WTC11 (cell line): ENCODE measurements around the gene RECQL5. TPM values are rescaled to one million over a fixed set of nuclear protein-coding genes. Genes with fewer than 3 reads are reported as not detected.
A peak's percentile ranks its signal among the peaks of the same experiment; 100 is the strongest.

ENCODE experiments used
- ATAC-seq: fragments of 200-7000 bp; cut with Tn5 transposase; 2 replicates; pipeline ENCODE4 v1.10.0; 2021; ENCODE audit warnings: mild to moderate bottlenecking, moderate library complexity
- CTCF ChIA-PET: fragments of 300-600 bp; sonication (Branson Sonifier 250); formaldehyde crosslinking; loops from one replicate; lab custom pipeline; 2021; ENCODE audit warnings: antibody characterized with exemption; lab: Charles Lee
- POLR2A ChIA-PET: fragments of 350-600 bp; sonication (Branson Sonifier 250); formaldehyde crosslinking; loops from one replicate; lab custom pipeline; 2021; ENCODE audit warnings: antibody characterized with exemption; lab: Charles Lee
- DNase-seq: peaks from one replicate; pipeline ENCODE4 v3.0.0; 2021; ENCODE audit warnings: low spot score
- H3K27ac Mint-ChIP-seq: 2 replicates; pipeline ENCODE4 v1.8.0; 2021; ENCODE audit warnings: mixed read lengths
- H3K27me3 Mint-ChIP-seq: 2 replicates; pipeline ENCODE4 v1.8.0; 2021; ENCODE audit warnings: low read depth, mild to moderate bottlenecking, moderate library complexity, mixed read lengths
- H3K36me3 Mint-ChIP-seq: 2 replicates; pipeline ENCODE4 v1.8.0; 2021; ENCODE audit warnings: mixed read lengths
- H3K4me1 Mint-ChIP-seq: 2 replicates; pipeline ENCODE4 v1.8.0; 2022; ENCODE audit warnings: mixed read lengths
- H3K4me3 Mint-ChIP-seq: 2 replicates; pipeline ENCODE4 v1.8.0; 2021; ENCODE audit warnings: mild to moderate bottlenecking, moderate library complexity, mixed read lengths
- H3K9me3 Mint-ChIP-seq: 2 replicates; pipeline ENCODE4 v1.8.0; 2021; ENCODE audit warnings: mixed read lengths
- CBFB ChIP-seq: sonication (generic); formaldehyde crosslinking; IDR thresholded peaks from 2 replicates; pipeline ENCODE4 v1.8.1; 2022; ENCODE audit warnings: mild to moderate bottlenecking, low read depth, missing genetic modification reagents
- ESRRA ChIP-seq: sonication (generic); formaldehyde crosslinking; IDR thresholded peaks from 2 replicates; pipeline ENCODE4 v1.8.1; 2022; ENCODE audit warnings: mild to moderate bottlenecking, missing genetic modification reagents, borderline replicate concordance
- HMGA2 ChIP-seq: fragments of 250-450 bp; sonication (Bioruptor Pico); IDR thresholded peaks from 2 replicates; pipeline ENCODE4 v1.4.0; 2021; ENCODE audit warnings: mild to moderate bottlenecking, moderate library complexity
- NR3C1 ChIP-seq: sonication (generic); formaldehyde crosslinking; conservative IDR thresholded peaks from 2 replicates; pipeline ENCODE4 v1.8.1; 2023; ENCODE audit warnings: low read depth, mild to moderate bottlenecking, missing genetic modification reagents
- PRRX2 ChIP-seq: fragments of 250-450 bp; sonication (Bioruptor Pico); IDR thresholded peaks from 2 replicates; pipeline ENCODE4 v1.8.0; 2021; ENCODE audit warnings: mild to moderate bottlenecking
- TP53 ChIP-seq: sonication (generic); formaldehyde crosslinking; IDR thresholded peaks from 2 replicates; pipeline ENCODE4 v1.8.1; 2023; ENCODE audit warnings: mild to moderate bottlenecking, missing genetic modification reagents
- ZNF263 ChIP-seq: sonication (generic); formaldehyde crosslinking; IDR thresholded peaks from 2 replicates; pipeline ENCODE4 v1.8.1; 2022; ENCODE audit warnings: low read depth, mild to moderate bottlenecking, moderate library complexity, missing genetic modification reagents
- ZNF317 ChIP-seq: sonication (generic); formaldehyde crosslinking; IDR thresholded peaks from 2 replicates; pipeline ENCODE4 v1.8.1; 2023; ENCODE audit warnings: low read depth, mild to moderate bottlenecking, moderate library complexity, missing genetic modification reagents, borderline replicate concordance
- total RNA-seq: library from RNA; stranded (reverse); gene quantifications from 3 replicates; pipeline ENCODE4 v1.2.3, GENCODE V29; 2021
- TF ChIP-seq, protein P1 (sequence below): sonication (generic); formaldehyde crosslinking; IDR thresholded peaks from 2 replicates; pipeline ENCODE4 v1.8.1; 2023; ENCODE audit warnings: mild to moderate bottlenecking, missing genetic modification reagents, moderate library complexity
- TF ChIP-seq, protein P2 (sequence below): sonication (generic); formaldehyde crosslinking; IDR thresholded peaks from 2 replicates; pipeline ENCODE4 v1.8.1; 2023; ENCODE audit warnings: mild to moderate bottlenecking, missing genetic modification reagents
- TF ChIP-seq, protein P3 (sequence below): sonication (generic); formaldehyde crosslinking; conservative IDR thresholded peaks from 2 replicates; pipeline ENCODE4 v1.8.1; 2022; ENCODE audit warnings: mild to moderate bottlenecking, missing genetic modification reagents
- TF ChIP-seq, protein P4 (sequence below): sonication (generic); formaldehyde crosslinking; IDR thresholded peaks from 2 replicates; pipeline ENCODE4 v1.8.1; 2023; ENCODE audit warnings: mild to moderate bottlenecking, missing genetic modification reagents
- TF ChIP-seq, protein P5 (sequence below): sonication (generic); formaldehyde crosslinking; IDR thresholded peaks from 2 replicates; pipeline ENCODE4 v1.8.0; 2023; ENCODE audit warnings: missing genetic modification reagents, mild to moderate bottlenecking, borderline replicate concordance

RECQL5 gene
- total RNA-seq, 1 experiment from 2014 or later = 51.0 TPM

DNA sequence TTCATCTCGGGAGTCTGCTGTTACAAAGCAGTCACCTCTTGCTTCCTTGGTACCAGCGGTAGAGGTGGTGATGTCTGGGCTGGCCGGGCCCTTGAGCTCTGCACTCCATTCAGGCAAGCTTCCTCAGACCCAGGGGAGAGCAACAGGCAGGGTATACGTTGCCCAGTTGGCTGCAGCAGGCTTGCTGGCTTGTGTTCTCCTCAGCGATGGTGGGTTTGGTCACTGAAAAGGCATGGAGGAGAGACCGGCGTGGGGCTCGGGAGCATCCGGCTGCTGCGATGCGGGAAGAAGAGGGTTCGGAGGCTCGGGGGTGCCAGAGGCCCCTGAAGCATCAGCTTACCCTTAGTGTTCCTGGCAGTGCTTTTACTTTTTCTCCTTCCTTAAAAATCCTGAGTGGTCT, 26.0 kb upstream of the RECQL5 start (continued):
- TF ChIP-seq NR3C1 (CRISPR knock-in tag) (no peak), ESRRA (CRISPR knock-in tag) (no peak), HMGA2 (CRISPR knock-in tag) (no peak)
- TF ChIP-seq, protein P1, sequence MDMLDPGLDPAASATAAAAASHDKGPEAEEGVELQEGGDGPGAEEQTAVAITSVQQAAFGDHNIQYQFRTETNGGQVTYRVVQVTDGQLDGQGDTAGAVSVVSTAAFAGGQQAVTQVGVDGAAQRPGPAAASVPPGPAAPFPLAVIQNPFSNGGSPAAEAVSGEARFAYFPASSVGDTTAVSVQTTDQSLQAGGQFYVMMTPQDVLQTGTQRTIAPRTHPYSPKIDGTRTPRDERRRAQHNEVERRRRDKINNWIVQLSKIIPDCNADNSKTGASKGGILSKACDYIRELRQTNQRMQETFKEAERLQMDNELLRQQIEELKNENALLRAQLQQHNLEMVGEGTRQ (CRISPR knock-in tag) = no peak

DNA sequence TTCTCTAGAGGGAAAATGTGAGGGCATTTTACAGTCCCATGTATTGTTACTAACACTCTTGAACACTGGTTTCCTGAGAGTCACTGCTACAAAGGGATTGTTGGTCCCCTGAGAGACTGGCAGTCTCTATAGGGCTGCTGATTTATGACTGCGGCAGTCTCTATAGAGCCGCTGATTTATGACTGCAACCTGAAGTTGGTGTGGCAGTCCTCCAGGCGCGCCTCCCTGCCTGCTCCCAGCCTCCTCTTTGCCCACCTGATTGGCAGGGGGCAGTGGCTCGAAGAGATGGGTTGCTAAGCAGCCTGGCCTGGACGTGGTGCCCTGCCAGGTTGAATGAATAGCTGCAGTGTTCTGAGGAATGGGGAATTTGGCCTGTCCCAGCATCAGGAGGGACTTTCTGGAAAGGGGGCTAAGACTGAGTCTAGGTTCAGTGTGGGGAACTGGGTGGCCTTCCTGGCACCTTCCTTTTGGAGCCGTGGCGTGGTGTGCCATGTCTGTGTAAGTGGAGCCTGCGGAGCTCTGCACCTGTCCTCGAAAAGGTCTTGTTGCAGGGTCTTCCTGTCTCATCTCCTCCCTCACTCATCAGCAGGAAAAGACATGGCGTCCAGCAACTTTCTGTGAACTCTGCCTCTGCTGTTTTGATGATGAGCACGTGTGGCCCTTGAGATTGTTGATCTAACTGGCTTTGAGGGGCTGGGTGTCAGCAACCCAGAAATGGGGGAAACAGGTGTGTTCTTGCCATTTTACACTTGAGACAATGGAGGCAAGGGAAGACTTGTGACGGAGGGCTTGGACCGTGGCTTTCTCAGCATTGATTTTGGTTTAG, 25.1 kb upstream of the RECQL5 start:
- H3K4me3 Mint-ChIP-seq = no peak overlapping the region
- ChIA-PET CTCF (interaction anchor here (0.8 to 5.5 kb wide), 9 partner anchors 12 to 91 kb away, joined by 3 to 28 read pairs (median 10); partner anchors contain the start of genes ITGB4, RECQL5, SAP30BP and SMIM5), POLR2A (no interaction called here)
- H3K9me3 Mint-ChIP-seq = no peaks in the 10 kb centered on the region
- H3K4me1 Mint-ChIP-seq = peaks cover 16% of the 10 kb centered on the region
- H3K27ac Mint-ChIP-seq = peak overlapping the region; percentile 53; the same call in 1 of the 2 replicates
- peaks cover 9% of the 10 kb centered on the region; the same call in 1 of the 2 replicates for H3K36me3 Mint-ChIP-seq
- TF ChIP-seq, protein P2, sequence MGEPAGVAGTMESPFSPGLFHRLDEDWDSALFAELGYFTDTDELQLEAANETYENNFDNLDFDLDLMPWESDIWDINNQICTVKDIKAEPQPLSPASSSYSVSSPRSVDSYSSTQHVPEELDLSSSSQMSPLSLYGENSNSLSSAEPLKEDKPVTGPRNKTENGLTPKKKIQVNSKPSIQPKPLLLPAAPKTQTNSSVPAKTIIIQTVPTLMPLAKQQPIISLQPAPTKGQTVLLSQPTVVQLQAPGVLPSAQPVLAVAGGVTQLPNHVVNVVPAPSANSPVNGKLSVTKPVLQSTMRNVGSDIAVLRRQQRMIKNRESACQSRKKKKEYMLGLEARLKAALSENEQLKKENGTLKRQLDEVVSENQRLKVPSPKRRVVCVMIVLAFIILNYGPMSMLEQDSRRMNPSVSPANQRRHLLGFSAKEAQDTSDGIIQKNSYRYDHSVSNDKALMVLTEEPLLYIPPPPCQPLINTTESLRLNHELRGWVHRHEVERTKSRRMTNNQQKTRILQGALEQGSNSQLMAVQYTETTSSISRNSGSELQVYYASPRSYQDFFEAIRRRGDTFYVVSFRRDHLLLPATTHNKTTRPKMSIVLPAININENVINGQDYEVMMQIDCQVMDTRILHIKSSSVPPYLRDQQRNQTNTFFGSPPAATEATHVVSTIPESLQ (CRISPR knock-in tag) = no peak
- TF ChIP-seq, all 79 proteins: peak for 0
- no peaks in the 10 kb centered on the region for H3K27me3 Mint-ChIP-seq
- DNase-seq (no peak), ATAC-seq (no peak)

DNA sequence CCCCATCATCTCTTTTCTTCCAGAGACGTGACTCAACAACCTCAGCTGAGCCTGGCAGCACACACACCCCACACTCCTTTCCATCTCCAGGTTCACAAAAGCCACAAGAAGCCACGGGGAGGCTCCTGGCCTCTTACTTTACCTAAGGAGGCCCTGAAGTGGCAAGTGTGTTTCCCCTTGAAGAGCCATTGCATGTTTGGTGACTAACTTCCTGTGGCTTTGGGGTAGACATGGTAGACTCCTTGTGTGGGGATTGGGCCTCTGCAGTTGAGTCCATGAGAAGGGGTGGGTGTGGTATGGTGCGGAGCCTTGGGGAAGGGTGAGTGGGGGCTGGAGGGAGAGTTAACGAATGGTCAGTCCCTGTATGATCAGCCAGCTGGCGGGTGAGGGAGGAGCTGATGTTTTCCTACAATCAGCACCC, 24.4 kb upstream of the RECQL5 start:
- Mint-ChIP-seq H3K4me3 (no peak overlapping the region), H3K36me3 (peaks cover 9% of the 10 kb centered on the region; the same call in 1 of the 2 replicates), H3K4me1 (peaks cover 16% of the 10 kb centered on the region), H3K27me3 (no peaks in the 10 kb centered on the region), H3K9me3 (no peaks in the 10 kb centered on the region), H3K27ac (0 out of 2 replicates have a peak overlapping the region, but pooled peaks have one; percentile 53)
- ChIA-PET CTCF (interaction anchor here (2.1 to 5.5 kb wide), 3 partner anchors 19 to 58 kb away, joined by 4 to 28 read pairs (median 25); partner anchors contain the start of gene SMIM5), POLR2A (no interaction called here)
- DNase-seq = no peak
- TF ChIP-seq ZNF263 (no peak), CBFB (CRISPR knock-in tag) (no peak), TP53 (CRISPR knock-in tag) (no peak), ZNF317 (CRISPR knock-in tag) (no peak), PRRX2 (CRISPR knock-in tag) (no peak)
- TF ChIP-seq, protein P3, sequence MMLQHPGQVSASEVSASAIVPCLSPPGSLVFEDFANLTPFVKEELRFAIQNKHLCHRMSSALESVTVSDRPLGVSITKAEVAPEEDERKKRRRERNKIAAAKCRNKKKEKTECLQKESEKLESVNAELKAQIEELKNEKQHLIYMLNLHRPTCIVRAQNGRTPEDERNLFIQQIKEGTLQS (CRISPR knock-in tag) = no peak
- TF ChIP-seq, protein P4, sequence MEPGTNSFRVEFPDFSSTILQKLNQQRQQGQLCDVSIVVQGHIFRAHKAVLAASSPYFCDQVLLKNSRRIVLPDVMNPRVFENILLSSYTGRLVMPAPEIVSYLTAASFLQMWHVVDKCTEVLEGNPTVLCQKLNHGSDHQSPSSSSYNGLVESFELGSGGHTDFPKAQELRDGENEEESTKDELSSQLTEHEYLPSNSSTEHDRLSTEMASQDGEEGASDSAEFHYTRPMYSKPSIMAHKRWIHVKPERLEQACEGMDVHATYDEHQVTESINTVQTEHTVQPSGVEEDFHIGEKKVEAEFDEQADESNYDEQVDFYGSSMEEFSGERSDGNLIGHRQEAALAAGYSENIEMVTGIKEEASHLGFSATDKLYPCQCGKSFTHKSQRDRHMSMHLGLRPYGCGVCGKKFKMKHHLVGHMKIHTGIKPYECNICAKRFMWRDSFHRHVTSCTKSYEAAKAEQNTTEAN (CRISPR knock-in tag) = no peak
- TF ChIP-seq, protein P5, sequence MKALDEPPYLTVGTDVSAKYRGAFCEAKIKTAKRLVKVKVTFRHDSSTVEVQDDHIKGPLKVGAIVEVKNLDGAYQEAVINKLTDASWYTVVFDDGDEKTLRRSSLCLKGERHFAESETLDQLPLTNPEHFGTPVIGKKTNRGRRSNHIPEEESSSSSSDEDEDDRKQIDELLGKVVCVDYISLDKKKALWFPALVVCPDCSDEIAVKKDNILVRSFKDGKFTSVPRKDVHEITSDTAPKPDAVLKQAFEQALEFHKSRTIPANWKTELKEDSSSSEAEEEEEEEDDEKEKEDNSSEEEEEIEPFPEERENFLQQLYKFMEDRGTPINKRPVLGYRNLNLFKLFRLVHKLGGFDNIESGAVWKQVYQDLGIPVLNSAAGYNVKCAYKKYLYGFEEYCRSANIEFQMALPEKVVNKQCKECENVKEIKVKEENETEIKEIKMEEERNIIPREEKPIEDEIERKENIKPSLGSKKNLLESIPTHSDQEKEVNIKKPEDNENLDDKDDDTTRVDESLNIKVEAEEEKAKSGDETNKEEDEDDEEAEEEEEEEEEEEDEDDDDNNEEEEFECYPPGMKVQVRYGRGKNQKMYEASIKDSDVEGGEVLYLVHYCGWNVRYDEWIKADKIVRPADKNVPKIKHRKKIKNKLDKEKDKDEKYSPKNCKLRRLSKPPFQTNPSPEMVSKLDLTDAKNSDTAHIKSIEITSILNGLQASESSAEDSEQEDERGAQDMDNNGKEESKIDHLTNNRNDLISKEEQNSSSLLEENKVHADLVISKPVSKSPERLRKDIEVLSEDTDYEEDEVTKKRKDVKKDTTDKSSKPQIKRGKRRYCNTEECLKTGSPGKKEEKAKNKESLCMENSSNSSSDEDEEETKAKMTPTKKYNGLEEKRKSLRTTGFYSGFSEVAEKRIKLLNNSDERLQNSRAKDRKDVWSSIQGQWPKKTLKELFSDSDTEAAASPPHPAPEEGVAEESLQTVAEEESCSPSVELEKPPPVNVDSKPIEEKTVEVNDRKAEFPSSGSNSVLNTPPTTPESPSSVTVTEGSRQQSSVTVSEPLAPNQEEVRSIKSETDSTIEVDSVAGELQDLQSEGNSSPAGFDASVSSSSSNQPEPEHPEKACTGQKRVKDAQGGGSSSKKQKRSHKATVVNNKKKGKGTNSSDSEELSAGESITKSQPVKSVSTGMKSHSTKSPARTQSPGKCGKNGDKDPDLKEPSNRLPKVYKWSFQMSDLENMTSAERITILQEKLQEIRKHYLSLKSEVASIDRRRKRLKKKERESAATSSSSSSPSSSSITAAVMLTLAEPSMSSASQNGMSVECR (CRISPR knock-in tag) = no peak
- ATAC-seq = no peak
